ENCODE measurements around the gene KCNMB3. TPM values are rescaled to one million over a fixed set of nuclear protein-coding genes. Genes with fewer than 3 reads are reported as not detected.
"Not testable (repeated sequence)": the region's sequence is repeated elsewhere in the genome, so short reads cannot be mapped to it uniquely, and the experiment has no call there.

Gene KCNMB3
- total RNA-seq, 5 donors from 2014 or later (not counting 1 experiment from before 2014, with no cell fraction given), result 0.66 to 1.3 (median 1.1) TPM

- H3K4me1 ChIP-seq (ENCODE audit: control insufficient read depth in 1 of 2, extremely low read depth in 1 of 2, insufficient read depth in 2 of 2, low read length in 2 of 2), result peaks cover 5 to 10% of the 10 kb centered on the region in 2 experiments
- CTCF ChIA-PET; H3K36me3 ChIP-seq (ENCODE audit: control insufficient read depth in 2 of 2, extremely low read depth in 1 of 2, insufficient read depth in 1 of 2, low read length in 1 of 2); DNase-seq; ATAC-seq (replicated peaks in 1 of 4); H3K9me3 ChIP-seq; POLR2A ChIA-PET; H3K27me3 Mint-ChIP-seq; H3K27me3 ChIP-seq (replicated peaks in 1 of 2; ENCODE audit: control insufficient read depth in 2 of 2, extremely low read depth in 1 of 2, insufficient read depth in 2 of 2, low read length in 1 of 2); H3K36me3 Mint-ChIP-seq; H3K4me3 ChIP-seq (ENCODE audit: control insufficient read depth in 1 of 2, extremely low read depth in 1 of 2, low read length in 1 of 2); H3K27ac ChIP-seq (ENCODE audit: low read length): not testable (repeated sequence)
- peaks cover 14 to 26% (median 18%) of the 10 kb centered on the region in 3 donors for H3K4me1 Mint-ChIP-seq
- 100% methylated on average over 3 of the region's 9 CpGs for WGBS (ENCODE audit: insufficient coverage)
- peak overlapping the region; percentile 15 to 74 for H3K27ac Mint-ChIP-seq
- H3K4me3 Mint-ChIP-seq, result peak overlapping the region; percentile 63 to 75 (median 72)
- H3K9me3 Mint-ChIP-seq, result peaks cover 0 to 18% (median 7%) of the 10 kb centered on the region in 3 donors
Measured at GRCh38 chr3:179259959-179260756, 9.2 kb upstream of the KCNMB3 start.

DNA sequence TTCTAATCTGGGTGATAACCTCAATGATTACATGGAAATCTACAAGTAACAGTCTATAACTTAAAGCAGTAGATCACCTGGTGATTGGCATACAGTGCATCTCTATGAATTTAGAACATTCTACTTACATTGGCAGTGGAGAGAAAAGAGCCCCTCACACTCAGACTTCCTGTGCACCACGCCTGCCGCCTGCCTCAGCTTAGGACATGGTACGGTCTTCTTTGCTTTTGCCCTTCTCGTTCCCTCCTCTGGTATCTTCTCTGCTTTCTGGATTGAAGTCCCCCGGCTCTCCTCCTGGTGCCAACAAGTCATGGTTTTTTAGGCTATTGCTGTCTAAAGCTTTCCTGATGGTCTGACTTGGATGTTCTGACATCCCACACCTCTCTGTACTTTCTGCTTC, 7.9 kb upstream of the KCNMB3 start:
- no peaks in the 10 kb centered on the region for H3K27me3 ChIP-seq (replicated peaks in 1 of 2; ENCODE audit: control insufficient read depth in 2 of 2, extremely low read depth in 1 of 2, insufficient read depth in 2 of 2, low read length in 1 of 2)
- H3K36me3 ChIP-seq (ENCODE audit: control insufficient read depth in 2 of 2, extremely low read depth in 1 of 2, insufficient read depth in 1 of 2, low read length in 1 of 2), result no peaks in the 10 kb centered on the region
- ChIA-PET POLR2A (no interaction called here), CTCF (no interaction called here)
- no peak for DNase-seq
- H3K27ac Mint-ChIP-seq, result peak overlapping the region; percentile 6 to 29
- no peak overlapping the region for H3K4me3 ChIP-seq (ENCODE audit: control insufficient read depth in 1 of 2, extremely low read depth in 1 of 2, low read length in 1 of 2)
- WGBS (ENCODE audit: insufficient coverage), result 81% methylated on average over 4 of the region's 5 CpGs
- H3K9me3 Mint-ChIP-seq, result peaks cover 0 to 18% (median 7%) of the 10 kb centered on the region in 3 donors
- H3K27ac ChIP-seq (ENCODE audit: low read length), result no peak overlapping the region
- H3K27me3 Mint-ChIP-seq, result no peaks in the 10 kb centered on the region
- no peaks in the 10 kb centered on the region for H3K36me3 Mint-ChIP-seq
- peaks cover 14 to 26% (median 18%) of the 10 kb centered on the region in 3 donors for H3K4me1 Mint-ChIP-seq
- no peak overlapping the region for H3K4me3 Mint-ChIP-seq
- no peaks in the 10 kb centered on the region for H3K9me3 ChIP-seq
- H3K4me1 ChIP-seq (ENCODE audit: control insufficient read depth in 1 of 2, extremely low read depth in 1 of 2, insufficient read depth in 2 of 2, low read length in 2 of 2), result peaks cover 5 to 10% of the 10 kb centered on the region in 2 experiments
- no peak for ATAC-seq (replicated peaks in 1 of 4)

GRCh38 chr3:179257742-179258141, 6.8 kb upstream of the KCNMB3 start:
- WGBS (ENCODE audit: insufficient coverage), result 96% methylated on average over 9 of the region's 11 CpGs
- CTCF ChIA-PET, result interaction anchor here in 1 of 2 donors (0.6 kb wide), 1 partner anchor 245 kb away, joined by 5 read pairs; no protein-coding TSS in a partner anchor
- H3K4me3 ChIP-seq (ENCODE audit: control insufficient read depth in 1 of 2, extremely low read depth in 1 of 2, low read length in 1 of 2); H3K9me3 ChIP-seq; ATAC-seq (replicated peaks in 1 of 4); H3K27ac ChIP-seq (ENCODE audit: low read length); POLR2A ChIA-PET; H3K27me3 Mint-ChIP-seq; DNase-seq; H3K4me3 Mint-ChIP-seq; H3K27me3 ChIP-seq (replicated peaks in 1 of 2; ENCODE audit: control insufficient read depth in 2 of 2, extremely low read depth in 1 of 2, insufficient read depth in 2 of 2, low read length in 1 of 2); H3K36me3 Mint-ChIP-seq; H3K27ac Mint-ChIP-seq; H3K36me3 ChIP-seq (ENCODE audit: control insufficient read depth in 2 of 2, extremely low read depth in 1 of 2, insufficient read depth in 1 of 2, low read length in 1 of 2): not testable (repeated sequence)
- peaks cover 5 to 10% of the 10 kb centered on the region in 2 experiments for H3K4me1 ChIP-seq (ENCODE audit: control insufficient read depth in 1 of 2, extremely low read depth in 1 of 2, insufficient read depth in 2 of 2, low read length in 2 of 2)
- H3K9me3 Mint-ChIP-seq, result peaks cover 0 to 18% (median 7%) of the 10 kb centered on the region in 3 donors
- H3K4me1 Mint-ChIP-seq, result peaks cover 14 to 26% (median 18%) of the 10 kb centered on the region in 3 donors

DNA sequence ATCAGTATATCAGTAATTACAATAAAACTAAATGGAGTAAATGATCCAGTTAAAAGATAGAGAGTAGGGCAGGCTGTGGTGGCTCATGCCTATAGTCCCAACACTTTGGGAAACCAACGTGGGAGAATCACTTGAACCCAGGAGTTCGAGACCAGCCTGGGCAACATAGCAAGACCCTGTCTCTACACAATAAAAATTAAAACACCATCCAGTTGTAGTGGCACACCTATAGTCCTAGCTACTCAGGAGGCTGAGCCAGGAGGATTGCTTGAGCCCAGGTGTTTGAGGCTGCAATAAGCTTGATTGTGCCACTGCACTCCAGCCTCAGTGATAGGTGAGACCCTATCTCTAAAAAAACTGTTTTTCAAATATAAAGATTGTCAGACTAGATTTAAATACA, 5.9 kb upstream of the KCNMB3 start:
- Mint-ChIP-seq H3K36me3 (no peaks in the 10 kb centered on the region), H3K9me3 (peaks cover 0 to 18% (median 7%) of the 10 kb centered on the region in 3 donors), H3K27ac (no peak overlapping the region), H3K4me1 (peaks cover 14 to 20% (median 18%) of the 10 kb centered on the region in 3 donors), H3K27me3 (no peaks in the 10 kb centered on the region), H3K4me3 (no peak overlapping the region)
- Histone ChIP-seq H3K4me3 (ENCODE audit: control insufficient read depth in 1 of 2, extremely low read depth in 1 of 2, low read length in 1 of 2) (no peak overlapping the region), H3K36me3 (ENCODE audit: control insufficient read depth in 2 of 2, extremely low read depth in 1 of 2, insufficient read depth in 1 of 2, low read length in 1 of 2) (no peaks in the 10 kb centered on the region), H3K9me3 (no peaks in the 10 kb centered on the region), H3K4me1 (ENCODE audit: control insufficient read depth in 1 of 2, extremely low read depth in 1 of 2, insufficient read depth in 2 of 2, low read length in 2 of 2) (peaks cover 3 to 7% of the 10 kb centered on the region in 2 experiments), H3K27ac (ENCODE audit: low read length) (no peak overlapping the region), H3K27me3 (replicated peaks in 1 of 2; ENCODE audit: control insufficient read depth in 2 of 2, extremely low read depth in 1 of 2, insufficient read depth in 2 of 2, low read length in 1 of 2) (no peaks in the 10 kb centered on the region)
- 100% methylated on average over 2 of the region's 2 CpGs for WGBS (ENCODE audit: insufficient coverage)
- ChIA-PET CTCF (no interaction called here), POLR2A (no interaction called here)
- DNase-seq, result no peak
- no peak for ATAC-seq (replicated peaks in 1 of 4)

- no peak overlapping the region for H3K4me3 Mint-ChIP-seq
- H3K27ac Mint-ChIP-seq, result no peak overlapping the region
- no peaks in the 10 kb centered on the region for H3K4me1 Mint-ChIP-seq
- DNase-seq (no peak), ATAC-seq (replicated peaks in 1 of 4) (no peak)
- no peaks in the 10 kb centered on the region for H3K27me3 Mint-ChIP-seq
- no peaks in the 10 kb centered on the region for H3K9me3 Mint-ChIP-seq
- no peaks in the 10 kb centered on the region for H3K27me3 ChIP-seq (replicated peaks in 1 of 2; ENCODE audit: control insufficient read depth in 2 of 2, extremely low read depth in 1 of 2, insufficient read depth in 2 of 2, low read length in 1 of 2)
- ChIA-PET CTCF (interaction anchor here (0.6 to 0.7 kb wide), 3 partner anchors 28 to 881 kb away, joined by 3 read pairs; no protein-coding TSS in a partner anchor), POLR2A (interaction anchor here in 1 of 2 donors (0.6 kb wide), 1 partner anchor 14 kb away, joined by 4 read pairs; no protein-coding TSS in a partner anchor)
- H3K36me3 ChIP-seq (ENCODE audit: control insufficient read depth in 2 of 2, extremely low read depth in 1 of 2, insufficient read depth in 1 of 2, low read length in 1 of 2), result no peaks in the 10 kb centered on the region
- H3K36me3 Mint-ChIP-seq, result peaks cover 5% of the 10 kb centered on the region
- WGBS (ENCODE audit: insufficient coverage), result 100% methylated on average over 2 of the region's 3 CpGs
- no peaks in the 10 kb centered on the region for H3K9me3 ChIP-seq
- H3K27ac ChIP-seq (ENCODE audit: low read length), result no peak overlapping the region
- H3K4me3 ChIP-seq (ENCODE audit: control insufficient read depth in 1 of 2, extremely low read depth in 1 of 2, low read length in 1 of 2), result no peak overlapping the region
- H3K4me1 ChIP-seq (ENCODE audit: control insufficient read depth in 1 of 2, extremely low read depth in 1 of 2, insufficient read depth in 2 of 2, low read length in 2 of 2), result no peaks in the 10 kb centered on the region
Measured at GRCh38 chr3:179247289-179248015, 3.5 kb downstream of the KCNMB3 start.

DNA sequence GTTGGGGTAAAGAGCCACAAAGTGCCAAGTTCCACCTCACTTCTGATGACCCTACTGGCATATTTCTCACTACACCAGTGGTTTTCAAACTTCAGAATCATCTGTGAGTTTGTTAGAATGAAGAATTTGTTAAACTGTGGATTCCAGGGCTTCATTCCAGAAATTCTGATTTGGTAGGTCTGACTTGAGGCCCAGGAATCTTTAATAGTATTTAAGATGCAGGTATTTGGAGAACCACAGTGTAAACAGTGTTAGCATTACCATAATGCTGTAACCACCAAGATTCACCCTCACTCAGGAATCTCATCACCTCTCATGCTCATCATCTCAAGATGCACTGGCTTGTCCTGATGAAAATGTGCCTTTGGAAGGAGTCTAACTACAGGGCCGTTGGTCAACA, 6.0 kb downstream of the KCNMB3 start:
- Histone ChIP-seq H3K36me3 (ENCODE audit: control insufficient read depth in 2 of 2, extremely low read depth in 1 of 2, insufficient read depth in 1 of 2, low read length in 1 of 2) (no peaks in the 10 kb centered on the region), H3K27me3 (replicated peaks in 1 of 2; ENCODE audit: control insufficient read depth in 2 of 2, extremely low read depth in 1 of 2, insufficient read depth in 2 of 2, low read length in 1 of 2) (no peaks in the 10 kb centered on the region), H3K4me1 (ENCODE audit: control insufficient read depth in 1 of 2, extremely low read depth in 1 of 2, insufficient read depth in 2 of 2, low read length in 2 of 2) (no peaks in the 10 kb centered on the region), H3K27ac (ENCODE audit: low read length) (no peak overlapping the region), H3K4me3 (ENCODE audit: control insufficient read depth in 1 of 2, extremely low read depth in 1 of 2, low read length in 1 of 2) (no peak overlapping the region), H3K9me3 (no peaks in the 10 kb centered on the region)
- ATAC-seq (replicated peaks in 1 of 4) (no peak), DNase-seq (no peak)
- Mint-ChIP-seq H3K9me3 (no peaks in the 10 kb centered on the region), H3K4me1 (no peaks in the 10 kb centered on the region), H3K27me3 (no peaks in the 10 kb centered on the region), H3K4me3 (no peak overlapping the region), H3K27ac (no peak overlapping the region), H3K36me3 (peaks cover 4% of the 10 kb centered on the region)
- ChIA-PET CTCF (interaction anchor here in 1 of 2 donors (0.7 kb wide), 1 partner anchor 1123 kb away, joined by 3 read pairs; no protein-coding TSS in a partner anchor), POLR2A (no interaction called here)
- 100% methylated on average over 1 of the region's 1 CpG for WGBS (ENCODE audit: insufficient coverage)

Measured in T-cell (primary cell).